ENCODE measurements around the gene ADK.

ADK gene

GRCh38 chr10:74371696-74372095 is 220.7 kb downstream of the ADK start:
- ATAC-seq: no peak

- no peak for ATAC-seq
Observed at GRCh38 chr10:74373059-74373458, 222.0 kb downstream of the ADK start.

GRCh38 chr10:74377476-74377875 is 226.5 kb downstream of the ADK start:
- no peak for ATAC-seq

- ATAC-seq: no peak
Observed at GRCh38 chr10:74379474-74379873, 228.5 kb downstream of the ADK start.

- ATAC-seq: no peak
Observed at GRCh38 chr10:74380795-74381194, 229.8 kb downstream of the ADK start.

GRCh38 chr10:74381291-74381853 is 230.4 kb downstream of the ADK start:
- no peak for ATAC-seq

GRCh38 chr10:74382663-74383062 is 231.6 kb downstream of the ADK start:
- ATAC-seq: no peak

GRCh38 chr10:74383642-74384041 is 232.6 kb downstream of the ADK start:
- no peak for ATAC-seq

- no peak for ATAC-seq
Observed at GRCh38 chr10:74384615-74385183, 233.7 kb downstream of the ADK start.

GRCh38 chr10:74388801-74389200 is 237.8 kb downstream of the ADK start:
- no peak for ATAC-seq

- no peak for ATAC-seq
Observed at GRCh38 chr10:74391786-74392185, 240.8 kb downstream of the ADK start.

- no peak for ATAC-seq
Observed at GRCh38 chr10:74394416-74394969, 243.5 kb downstream of the ADK start.

- ATAC-seq: no peak
Observed at GRCh38 chr10:74400186-74400585, 249.2 kb downstream of the ADK start.

- no peak for ATAC-seq
Observed at GRCh38 chr10:74406006-74406405, 255.0 kb downstream of the ADK start.

- no peak for ATAC-seq
Observed at GRCh38 chr10:74415146-74415839, 264.3 kb downstream of the ADK start.

- ATAC-seq: no peak
Observed at GRCh38 chr10:74417397-74417796, 266.4 kb downstream of the ADK start.

GRCh38 chr10:74418285-74418872 is 267.4 kb downstream of the ADK start:
- ATAC-seq: no peak

GRCh38 chr10:74419491-74419951 is 268.5 kb downstream of the ADK start:
- no peak for ATAC-seq

GRCh38 chr10:74419958-74420375 is 268.9 kb downstream of the ADK start:
- no peak for ATAC-seq

- ATAC-seq: no peak
Observed at GRCh38 chr10:74424565-74424964, 273.5 kb downstream of the ADK start.

- no peak for ATAC-seq
Observed at GRCh38 chr10:74425456-74426001, 274.5 kb downstream of the ADK start.

GRCh38 chr10:74431816-74432215 is 280.8 kb downstream of the ADK start:
- no peak for ATAC-seq

Data from activated CD4-positive, CD25-positive, alpha-beta regulatory T cell treated with anti-CD3 and anti-CD28 coated beads, Interleukin-2, amount 50 U/mL, for 24 hours (primary cell).